Small intestine (tissue), 7 donors: Measurements from ENCODE around the gene RAB27A. TPM values are rescaled to one million over a fixed set of nuclear protein-coding genes. Genes with fewer than 3 reads are reported as not detected.

Source experiments
- DNase-seq, 2 donors: peaks; one replicate each; pipeline versions ENCODE4 v3.0.0 to v3.0.0-alpha.2; 2013
- FAIRE-seq: peaks from 2 replicates; lab custom pipeline; 2012; peaks lifted over from hg19 to GRCh38; lab: Jason Lieb, UNC
- H3K27ac ChIP-seq, 3 donors: one replicate each; pipeline ENCODE4 v1.5.1; 2013; ENCODE audit warnings: low read length in 2 of 3, mild to moderate bottlenecking in 2 of 3, control low read depth in 1 of 3, inconsistent platforms in 1 of 3, low read depth in 1 of 3, moderate library complexity in 1 of 3
- H3K27me3 ChIP-seq, 3 donors: one replicate each; pipeline ENCODE4 v1.6.1; 2013; ENCODE audit warnings: low read length in 3 of 3, inconsistent platforms in 1 of 3; ENCODE audit not compliant: control insufficient read depth in 3 of 3, insufficient read depth in 3 of 3
- H3K36me3 ChIP-seq, 3 donors: one replicate each; pipeline ENCODE4 v1.6.1; 2013; ENCODE audit warnings: low read length in 3 of 3, inconsistent platforms in 1 of 3, low read depth in 1 of 3, mild to moderate bottlenecking in 1 of 3, moderate library complexity in 1 of 3; ENCODE audit not compliant: control insufficient read depth in 3 of 3, insufficient read depth in 2 of 3
- H3K4me1 ChIP-seq, 3 donors: one replicate each; pipeline ENCODE4 v1.6.1; 2013; ENCODE audit warnings: low read length in 2 of 3, inconsistent platforms in 1 of 3, low read depth in 1 of 3, mild to moderate bottlenecking in 1 of 3, moderate library complexity in 1 of 3; ENCODE audit not compliant: control insufficient read depth in 3 of 3, insufficient read depth in 2 of 3
- H3K4me3 ChIP-seq, 3 donors: one replicate each; pipeline ENCODE4 v1.5.1; 2013; ENCODE audit warnings: low read length in 3 of 3, control low read depth in 1 of 3, inconsistent platforms in 1 of 3, low read depth in 1 of 3, mild to moderate bottlenecking in 1 of 3, moderate library complexity in 1 of 3
- H3K9me3 ChIP-seq, 2 donors: one replicate each; pipeline ENCODE4 v1.6.1; 2013; ENCODE audit warnings: low read depth in 1 of 2, low read length in 1 of 2; ENCODE audit not compliant: control insufficient read depth in 2 of 2, insufficient read depth in 1 of 2
- WGBS, 3 donors: extraction: QIAGEN DNeasy Blood & Tissue Kit; methylation state at CpG; one replicate each; pipeline ENCODE4 v1.1.7; 2013; 5-methylcytosine and 5-hydroxymethylcytosine counted together
- polyA plus RNA-seq, 4 donors: library from polyadenylated mRNA; stranded (reverse) in 3 of 4; unstranded in 1 of 4; fragments of 200-250 nt in 3 of 4; fragments of 120-200 nt in 1 of 4; gene quantifications; one replicate each; pipeline versions ENCODE4 v1.2.1 to v1.2.3, GENCODE V29; 2013
- donor health status: healthy with polysubstance abuse.
- donor health status: control.
- donor health status: control.
- donor health status: Bipolar disorder and iron deficiency.
- donor health status: healthy.

The RAB27A gene
- polyA plus RNA-seq, 4 donors, result 24.8 to 52.3 (median 32.9) TPM

GRCh38 chr15:55220606-55221005 is 69.0 kb downstream of the RAB27A start:
- Histone ChIP-seq H3K27me3 (no peaks in the 10 kb centered on the region), H3K9me3 (no peaks in the 10 kb centered on the region), H3K4me3 (no peak overlapping the region), H3K4me1 (peaks cover 0 to 23% (median 5%) of the 10 kb centered on the region in 3 donors), H3K36me3 (peaks cover 0 to 4% (median 2%) of the 10 kb centered on the region in 3 donors), H3K27ac (peak overlapping the region in 2 of 3 donors; percentile 65 to 82)
- FAIRE-seq (no peak), DNase-seq (no peak)

DNA sequence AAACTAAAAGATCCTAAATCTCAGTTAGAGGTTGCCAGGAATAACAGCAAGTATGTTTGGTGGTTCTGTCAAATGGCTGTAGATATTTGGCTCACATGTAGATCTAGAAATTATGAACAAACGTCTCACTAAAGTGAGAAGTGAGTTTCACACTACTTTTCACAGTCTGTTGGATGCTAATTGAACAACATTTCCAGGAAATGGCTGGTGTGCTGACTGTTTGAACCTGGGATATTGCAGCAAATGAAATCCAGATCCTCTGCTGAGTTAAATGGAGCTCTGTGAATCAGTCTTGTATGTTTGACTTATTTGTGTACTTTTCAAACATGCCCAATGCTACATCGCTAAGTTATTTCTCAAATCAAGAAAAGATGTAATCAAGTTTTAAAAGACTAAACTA is 71.6 kb downstream of the RAB27A start:
- H3K27ac ChIP-seq, result no peak overlapping the region
- 69 to 79% (median 72%) methylated on average over 2 of the region's 2 CpGs for WGBS, 3 donors
- H3K9me3 ChIP-seq, result no peaks in the 10 kb centered on the region
- no peaks in the 10 kb centered on the region for H3K27me3 ChIP-seq
- H3K4me1 ChIP-seq, result peaks cover 0 to 10% (median 3%) of the 10 kb centered on the region in 3 donors
- DNase-seq, result no peak
- peaks cover 0 to 4% (median 2%) of the 10 kb centered on the region in 3 donors for H3K36me3 ChIP-seq
- no peak overlapping the region for H3K4me3 ChIP-seq
- no peak for FAIRE-seq

GRCh38 chr15:55204464-55204863 is 85.1 kb downstream of the RAB27A start:
- Histone ChIP-seq H3K4me3 (no peak overlapping the region), H3K27ac (no peak overlapping the region), H3K4me1 (no peaks in the 10 kb centered on the region), H3K36me3 (no peaks in the 10 kb centered on the region), H3K9me3 (no peaks in the 10 kb centered on the region), H3K27me3 (no peaks in the 10 kb centered on the region)
- WGBS, 3 donors, result 84 to 95% (median 92%) methylated on average over 4 of the region's 4 CpGs
- DNase-seq, result no peak
- FAIRE-seq, result no peak

DNA sequence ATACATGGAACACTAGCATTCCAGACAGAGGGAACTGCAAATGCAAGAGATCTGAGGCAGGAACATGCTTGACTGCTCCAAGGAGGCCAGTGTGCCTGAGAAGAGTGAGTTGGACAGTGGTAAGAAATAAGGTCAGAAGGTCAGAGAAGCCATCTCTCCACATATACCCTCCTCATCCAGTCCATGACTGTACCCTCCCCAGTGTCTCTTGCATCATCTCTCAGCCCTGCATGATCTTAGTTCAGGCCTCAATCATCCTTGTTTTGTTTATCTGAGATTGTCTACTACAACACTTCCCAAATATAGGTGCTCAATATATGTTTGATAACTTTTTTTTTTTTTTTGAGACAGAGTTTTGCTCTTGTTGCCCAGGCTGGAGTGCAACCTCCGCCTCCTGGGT is 87.4 kb downstream of the RAB27A start:
- FAIRE-seq (no peak), DNase-seq (no peak)
- Histone ChIP-seq H3K36me3 (no peaks in the 10 kb centered on the region), H3K27me3 (no peaks in the 10 kb centered on the region), H3K4me3 (no peak overlapping the region), H3K4me1 (no peaks in the 10 kb centered on the region), H3K9me3 (no peaks in the 10 kb centered on the region), H3K27ac (no peak overlapping the region)
- 95 to 100% (median 100%) methylated on average over 1 of the region's 1 CpG for WGBS, 3 donors

- Histone ChIP-seq H3K4me3 (no peak overlapping the region), H3K27ac (no peak overlapping the region), H3K9me3 (no peaks in the 10 kb centered on the region), H3K4me1 (peaks cover 0 to 12% (median 4%) of the 10 kb centered on the region in 3 donors), H3K36me3 (no peaks in the 10 kb centered on the region), H3K27me3 (no peaks in the 10 kb centered on the region)
- FAIRE-seq (no peak), DNase-seq (no peak)
- 97 to 99% (median 99%) methylated on average over 3 of the region's 3 CpGs for WGBS, 3 donors
These were observed 90.9 kb downstream of the RAB27A start for GRCh38 chr15:55198706-55199105.

GRCh38 chr15:55197719-55198118 is 91.9 kb downstream of the RAB27A start:
- Histone ChIP-seq H3K9me3 (no peaks in the 10 kb centered on the region), H3K36me3 (no peaks in the 10 kb centered on the region), H3K4me1 (peaks cover 0 to 12% (median 4%) of the 10 kb centered on the region in 3 donors), H3K27me3 (no peaks in the 10 kb centered on the region), H3K27ac (peak overlapping the region; percentile 88 to 95 (median 94)), H3K4me3 (peak overlapping the region in 2 of 3 donors; percentile 66 to 91)
- peak in 1 of 2 donors; percentile 4 for DNase-seq
- FAIRE-seq, result no peak
- 27 to 53% (median 33%) methylated on average over 4 of the region's 4 CpGs for WGBS, 3 donors

DNA sequence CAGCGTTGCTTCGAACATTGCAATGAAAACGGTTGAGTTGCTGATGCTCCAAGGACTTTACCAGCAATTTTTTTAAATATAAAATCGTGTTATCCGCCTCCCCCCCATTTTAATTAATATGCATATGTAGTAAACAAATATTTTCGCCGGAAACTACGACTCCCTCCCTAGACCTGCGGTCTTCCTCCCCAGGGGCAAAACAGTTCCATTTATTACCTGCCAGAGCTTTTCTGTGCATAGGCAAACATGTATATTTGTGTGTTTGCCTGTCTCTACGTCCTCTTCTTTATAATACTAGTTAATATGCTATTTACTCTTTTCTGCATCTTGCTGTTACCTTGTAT is 92.3 kb downstream of the RAB27A start:
- peak overlapping the region; percentile 88 to 95 (median 94) for H3K27ac ChIP-seq
- FAIRE-seq (no peak), DNase-seq (no peak)
- no peaks in the 10 kb centered on the region for H3K36me3 ChIP-seq
- peaks cover 0 to 12% (median 4%) of the 10 kb centered on the region in 3 donors for H3K4me1 ChIP-seq
- no peaks in the 10 kb centered on the region for H3K27me3 ChIP-seq
- peak overlapping the region in 2 of 3 donors; percentile 66 to 91 for H3K4me3 ChIP-seq
- no peaks in the 10 kb centered on the region for H3K9me3 ChIP-seq
- 0% methylated on average over 10 of the region's 10 CpGs for whole genome bisulfite sequencing, 3 donors

DNA sequence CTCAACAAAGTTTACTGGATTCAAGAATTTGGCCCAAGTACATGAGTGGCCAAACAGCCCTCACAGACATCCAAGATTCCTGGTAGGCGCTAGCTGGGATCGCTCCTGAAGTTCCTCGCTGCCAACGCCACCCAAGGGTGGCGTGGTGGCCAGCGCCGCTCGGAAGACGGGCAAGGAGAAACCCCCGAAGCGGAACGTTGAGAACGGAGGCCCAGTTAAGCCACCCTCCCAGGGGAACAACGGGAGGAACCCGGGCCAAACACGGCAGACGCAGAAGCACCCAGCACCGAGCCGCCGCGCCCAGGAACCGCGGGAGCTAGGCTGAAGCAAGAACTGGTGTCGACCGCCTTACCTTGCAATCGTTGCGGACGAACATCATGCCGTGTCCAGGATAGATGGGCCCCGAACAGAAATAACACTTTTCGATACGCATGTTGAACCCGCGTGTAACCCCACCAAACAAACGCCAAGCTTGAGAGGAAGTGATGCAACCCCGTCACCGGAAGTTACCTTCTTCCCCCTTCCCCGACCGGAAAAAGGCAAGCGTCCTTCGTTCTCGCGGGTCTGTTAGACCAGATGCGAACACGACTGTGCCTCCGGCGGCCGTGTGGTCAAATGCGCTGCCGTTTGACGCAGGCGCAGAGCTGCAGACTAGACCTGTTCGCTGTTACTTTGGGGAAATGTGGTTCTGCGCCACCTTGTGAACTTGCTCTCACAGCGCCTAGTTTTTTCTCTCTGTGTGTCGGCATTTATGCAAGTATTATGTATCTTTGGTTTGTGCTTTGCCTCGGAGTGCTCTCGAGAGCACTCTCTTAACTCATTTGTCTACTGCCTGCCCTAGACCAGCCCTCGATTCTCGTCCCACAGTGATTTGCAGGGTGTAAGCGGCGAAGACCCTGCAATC is 92.9 kb downstream of the RAB27A start, which contains the start of gene RSL24D1:
Gene RSL24D1 (minus strand): TSS at position 484 of the 904 bp plus-strand sequence. CDS start 51 bp downstream, at position 433.
- DNase-seq (peak; percentile 98 to 99), FAIRE-seq (peak; percentile 55)
- H3K27me3 ChIP-seq, result no peaks in the 10 kb centered on the region
- WGBS, 3 donors, result 0 to 1% (median 0%) methylated on average over 62 of the region's 62 CpGs
- H3K27ac ChIP-seq, result peak within 1 kb of the TSS; percentile 88 to 95 (median 94)
- H3K9me3 ChIP-seq, result no peaks in the 10 kb centered on the region
- H3K36me3 ChIP-seq, result peaks cover 0 to 1% (median 0%) of the 10 kb centered on the region in 3 donors
- peak within 1 kb of the TSS; percentile 66 to 91 (median 74) for H3K4me3 ChIP-seq
- peaks cover 0 to 12% (median 4%) of the 10 kb centered on the region in 3 donors for H3K4me1 ChIP-seq
